Heart left ventricle (tissue), 13 donors: Measurements from ENCODE around the gene REXO1.

Source experiments
- CTCF ChIP-seq, 12 donors: fragments of 200-600 bp; sonication (generic) in 4 of 12; IDR thresholded peaks; one replicate each; pipeline versions ENCODE4 v1.5.0 to v1.8.0; 2018 to 2022; ENCODE audit warnings: antibody characterized with exemption in 12 of 12, mild to moderate bottlenecking in 5 of 12
- POLR2A ChIP-seq, 2 donors: fragments of 450-650 bp; IDR thresholded peaks; one replicate each; pipeline ENCODE4 v1.6.1; 2017; ENCODE audit warnings: antibody characterized with exemption in 2 of 2, mild to moderate bottlenecking in 2 of 2, moderate library complexity in 2 of 2
- donor health status: ischemic (EF 13 %, LVEDD 7.1; RV severe dilation, severe dysfunction).
- donor health status: DM: no; HTN: yes; CAD: no.
- donor health status: DM: no; HTN: no; CAD: no.
- donor health status: ischemic (EF 25% LVEDD 6.9; RV normal size, moderate dysfunction).
- donor health status: ischemic (EF 25% LVEDD 5.7; RV mildly dilated, moderate dysfunction).
- donor health status: ischemic (EF 35%, LVEDD 5.7; RV mildly dilated, moderate dysfunction).
- donor health status: nonischemic (EF 11% LVEDD 7.7; RV severe dilation, severe dysfunction).
- donor health status: DM: yes; HTN: yes; CAD: no.
- donor health status: PGD.
- donor health status: ischemic (EF 29% LVEDD 5.4; RV normal size, mild dysfunction).
- donor health status: nonischemic (EF 23%, LVEDD 6.1; RV moderate dilation, normal function).

GRCh38 chr19:1776606-1777147, 71.6 kb downstream of the REXO1 start:
- TF ChIP-seq CTCF (IDR thresholded peaks at IDR 0.05) (no peak), POLR2A (IDR thresholded peaks at IDR 0.05) (no peak)
